ENCODE results near the gene FGR. TPM values are rescaled to one million over a fixed set of nuclear protein-coding genes. Genes with fewer than 3 reads are reported as not detected.
A peak's percentile ranks its signal among the peaks of the same experiment; 100 is the strongest.

Gene FGR
- total RNA-seq, 1 donor from 2014 or later = not detected

- Mint-ChIP-seq H3K4me1 (ENCODE audit: unreplicated experiment) (peaks cover 75% of the 10 kb centered on the region), H3K36me3 (no peaks in the 10 kb centered on the region), H3K9me3 (no peaks in the 10 kb centered on the region), H3K4me3 (peak overlapping the region; percentile 80), H3K27ac (peak overlapping the region; percentile 91), H3K27me3 (no peaks in the 10 kb centered on the region)
- no peak for TF ChIP-seq CTCF (conservative IDR thresholded peaks at IDR 0.05)
- DNase-seq (ENCODE audit: extremely low spot score, unreplicated experiment) = no peak
Observed at GRCh38 chr1:27571439-27572018, 63.5 kb downstream of the FGR start.

- TF ChIP-seq CTCF (conservative IDR thresholded peaks at IDR 0.05) = no peak
- Mint-ChIP-seq H3K9me3 (no peaks in the 10 kb centered on the region), H3K4me3 (peak overlapping the region; percentile 80), H3K4me1 (ENCODE audit: unreplicated experiment) (peaks cover 82% of the 10 kb centered on the region), H3K27ac (peak overlapping the region; percentile 80), H3K36me3 (no peaks in the 10 kb centered on the region), H3K27me3 (no peaks in the 10 kb centered on the region)
- DNase-seq (ENCODE audit: extremely low spot score, unreplicated experiment) = no peak
Observed at GRCh38 chr1:27570784-27571183, 64.2 kb downstream of the FGR start.

GRCh38 chr1:27570356-27570755 lies 64.6 kb downstream of the FGR start:
- Mint-ChIP-seq H3K9me3 (no peaks in the 10 kb centered on the region), H3K27ac (peak overlapping the region; percentile 80)
- DNase-seq (ENCODE audit: extremely low spot score, unreplicated experiment) = no peak

GRCh38 chr1:27569506-27570291 lies 65.3 kb downstream of the FGR start:
- no peak for TF ChIP-seq CTCF (conservative IDR thresholded peaks at IDR 0.05)
- H3K27ac Mint-ChIP-seq = peak overlapping the region; percentile 80
- DNase-seq (ENCODE audit: extremely low spot score, unreplicated experiment) = no peak
- H3K27me3 Mint-ChIP-seq = no peaks in the 10 kb centered on the region
- peak overlapping the region; percentile 80 for H3K4me3 Mint-ChIP-seq
- H3K4me1 Mint-ChIP-seq (ENCODE audit: unreplicated experiment) = peaks cover 84% of the 10 kb centered on the region
- H3K36me3 Mint-ChIP-seq = no peaks in the 10 kb centered on the region
- no peaks in the 10 kb centered on the region for H3K9me3 Mint-ChIP-seq

More at GRCh38 chr1:27570356-27570755, 64.6 kb downstream of the FGR start:
- Mint-ChIP-seq H3K4me3 (peak overlapping the region; percentile 80), H3K4me1 (ENCODE audit: unreplicated experiment) (peaks cover 87% of the 10 kb centered on the region), H3K36me3 (no peaks in the 10 kb centered on the region), H3K27me3 (no peaks in the 10 kb centered on the region)
- TF ChIP-seq CTCF (conservative IDR thresholded peaks at IDR 0.05) = no peak

GRCh38 chr1:27569088-27569460 lies 65.9 kb downstream of the FGR start:
- H3K9me3 Mint-ChIP-seq = no peaks in the 10 kb centered on the region
- DNase-seq (ENCODE audit: extremely low spot score, unreplicated experiment) = no peak
- TF ChIP-seq CTCF (conservative IDR thresholded peaks at IDR 0.05) = no peak
- peak overlapping the region; percentile 79 for H3K4me3 Mint-ChIP-seq
- peak overlapping the region; percentile 80 for H3K27ac Mint-ChIP-seq
- no peaks in the 10 kb centered on the region for H3K36me3 Mint-ChIP-seq
- peaks cover 84% of the 10 kb centered on the region for H3K4me1 Mint-ChIP-seq (ENCODE audit: unreplicated experiment)
- H3K27me3 Mint-ChIP-seq = no peaks in the 10 kb centered on the region
